ENCODE data around the gene EXOC7. TPM values are rescaled to one million over a fixed set of nuclear protein-coding genes. Genes with fewer than 3 reads are reported as not detected.

EXOC7 gene
- total RNA-seq, 2 experiments from 2014 or later: 126 to 129 TPM

Small RNA genes within 50 kb of the gene (microRNA-seq; reads per million reads assigned to microRNA genes)
- not detected for gene MIR6868

Other genes starting within 250 kb of the EXOC7 start
- gene WBP2, start 248.5 kb downstream of the EXOC7 start, total RNA-seq: 10 to 100 TPM; 64.3 to 68.6 TPM
- 10 to 100 TPM; 31.4 to 36.8 TPM for gene TRIM47, start 225.2 kb downstream of the EXOC7 start, total RNA-seq
- gene TRIM65, start 206.8 kb downstream of the EXOC7 start, total RNA-seq: 10 to 100 TPM; 35.8 to 37.3 TPM
- 100 to 1,000 TPM in 1 of 2 experiments, 10 to 100 TPM in 1; 89.0 to 113 TPM for gene MRPL38, start 198.9 kb downstream of the EXOC7 start, total RNA-seq
- gene FBF1, start 162.7 kb downstream of the EXOC7 start, total RNA-seq: 10 to 100 TPM; 23.4 to 24.5 TPM
- gene ACOX1, start 124.6 kb downstream of the EXOC7 start, total RNA-seq: 10 to 100 TPM; 30.3 to 32.2 TPM
- gene TEN1, start 124.5 kb downstream of the EXOC7 start, total RNA-seq: 10 to 100 TPM; 16.8 to 21.0 TPM
- gene CDK3, start 102.9 kb downstream of the EXOC7 start, total RNA-seq: 1 to 10 TPM; 6.4 to 7.3 TPM
- gene EVPL, start 76.5 kb downstream of the EXOC7 start, total RNA-seq: under 1 TPM; 0.34 to 0.47 TPM
- 10 to 100 TPM; 85.1 to 86.0 TPM for gene SRP68, start 31.3 kb downstream of the EXOC7 start, total RNA-seq
- gene GALR2, start 29.0 kb downstream of the EXOC7 start, total RNA-seq: under 1 TPM in 1 of 2 experiments, not detected in 1; 0.18 TPM
- under 1 TPM; 0.18 to 0.34 TPM for gene ZACN, start 24.6 kb downstream of the EXOC7 start, total RNA-seq
- 1 to 10 TPM; 8.7 to 9.1 TPM for gene FOXJ1, start 37.5 kb upstream of the EXOC7 start, total RNA-seq
- 100 to 1,000 TPM; 150 to 165 TPM for gene RNF157, start 136.7 kb upstream of the EXOC7 start, total RNA-seq
- gene UBALD2, start 161.6 kb upstream of the EXOC7 start, total RNA-seq: 100 to 1,000 TPM; 318 to 359 TPM
- 1 to 10 TPM; 3.7 to 4.8 TPM for gene QRICH2, start 204.5 kb upstream of the EXOC7 start, total RNA-seq